Measurements from ENCODE around the gene SPOCD1.

- TF ChIP-seq, protein P1, sequence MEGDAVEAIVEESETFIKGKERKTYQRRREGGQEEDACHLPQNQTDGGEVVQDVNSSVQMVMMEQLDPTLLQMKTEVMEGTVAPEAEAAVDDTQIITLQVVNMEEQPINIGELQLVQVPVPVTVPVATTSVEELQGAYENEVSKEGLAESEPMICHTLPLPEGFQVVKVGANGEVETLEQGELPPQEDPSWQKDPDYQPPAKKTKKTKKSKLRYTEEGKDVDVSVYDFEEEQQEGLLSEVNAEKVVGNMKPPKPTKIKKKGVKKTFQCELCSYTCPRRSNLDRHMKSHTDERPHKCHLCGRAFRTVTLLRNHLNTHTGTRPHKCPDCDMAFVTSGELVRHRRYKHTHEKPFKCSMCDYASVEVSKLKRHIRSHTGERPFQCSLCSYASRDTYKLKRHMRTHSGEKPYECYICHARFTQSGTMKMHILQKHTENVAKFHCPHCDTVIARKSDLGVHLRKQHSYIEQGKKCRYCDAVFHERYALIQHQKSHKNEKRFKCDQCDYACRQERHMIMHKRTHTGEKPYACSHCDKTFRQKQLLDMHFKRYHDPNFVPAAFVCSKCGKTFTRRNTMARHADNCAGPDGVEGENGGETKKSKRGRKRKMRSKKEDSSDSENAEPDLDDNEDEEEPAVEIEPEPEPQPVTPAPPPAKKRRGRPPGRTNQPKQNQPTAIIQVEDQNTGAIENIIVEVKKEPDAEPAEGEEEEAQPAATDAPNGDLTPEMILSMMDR (conservative IDR thresholded peaks at IDR 0.05; ENCODE audit: low read depth in 2 of 2) = no peak
- TF ChIP-seq REST (IDR thresholded peaks at IDR 0.05; ENCODE audit: unreplicated experiment) (no peak), CREB1 (CRISPR knock-in tag; IDR thresholded peaks at IDR 0.05; ENCODE audit: low read depth) (no peak), EZH2phosphoT487 (IDR thresholded peaks at IDR 0.05; ENCODE audit: unreplicated experiment) (no peak), NANOG (IDR thresholded peaks at IDR 0.05; ENCODE audit: borderline replicate concordance) (no peak), POLR2AphosphoS5 (IDR thresholded peaks at IDR 0.05; ENCODE audit: low read depth) (no peak), STAT1 (IDR thresholded peaks at IDR 0.05; ENCODE audit: unreplicated experiment) (no peak), EZH2 (IDR thresholded peaks at IDR 0.05; ENCODE audit: low read depth, unreplicated experiment) (no peak), ETS1 (IDR thresholded peaks at IDR 0.05) (no peak), ZNF331 (CRISPR knock-in tag; IDR thresholded peaks at IDR 0.05; ENCODE audit: low read depth) (no peak)
Measured at GRCh38 chr1:31757989-31758388, 57.8 kb downstream of the SPOCD1 start.

Data from GM23338 (cell line).